Neural progenitor cell (in vitro differentiated cells): Measurements from ENCODE around the gene SVBP.

Experiments used
- EZH2 ChIP-seq: fragments of 200-600 bp; sonication (generic); IDR thresholded peaks from 2 replicates; pipeline ENCODE4 v1.6.1; 2017; ENCODE audit warnings: antibody characterized with exemption, mild to moderate bottlenecking, moderate library complexity
- TF ChIP-seq, protein P1 (sequence below): fragments of 200-600 bp; sonication (generic); IDR thresholded peaks from 2 replicates; pipeline ENCODE4 v1.5.1; 2017; ENCODE audit warnings: antibody characterized with exemption, mild to moderate bottlenecking

DNA sequence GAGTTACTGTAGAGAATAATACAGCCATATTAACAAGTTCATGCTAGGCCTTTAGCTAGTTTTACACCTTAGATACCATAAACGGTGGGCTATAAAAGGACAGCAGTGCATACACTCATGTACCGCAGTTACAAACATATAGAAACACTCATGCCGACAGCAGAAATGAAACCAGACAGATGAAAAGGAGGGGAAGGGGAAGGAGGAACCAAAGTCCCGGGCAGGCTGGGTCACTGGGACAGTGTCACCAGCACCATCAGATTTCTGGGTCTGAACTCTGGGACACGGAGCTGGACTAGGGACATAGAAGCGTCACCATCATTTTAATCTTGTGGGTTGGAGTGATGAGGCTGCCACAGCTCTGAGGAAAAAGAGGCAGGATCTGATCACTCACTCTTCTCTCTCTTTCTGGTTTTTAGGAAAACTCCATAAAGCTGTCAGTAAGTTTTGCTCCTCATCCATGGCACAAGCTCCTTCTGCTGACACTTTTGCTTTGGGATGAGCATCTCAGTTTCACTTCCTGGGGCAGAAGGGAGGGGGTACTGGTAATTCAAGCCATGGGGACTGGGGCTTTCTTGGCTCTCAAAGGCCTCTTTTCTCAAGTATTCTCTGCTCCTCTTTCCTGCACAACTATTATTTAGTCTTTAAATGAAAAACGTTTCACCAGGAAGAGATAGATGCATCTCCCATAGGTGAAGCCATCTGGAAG lies 21.4 kb upstream of the SVBP start:
- TF ChIP-seq EZH2 = no peak
- TF ChIP-seq, protein P1, sequence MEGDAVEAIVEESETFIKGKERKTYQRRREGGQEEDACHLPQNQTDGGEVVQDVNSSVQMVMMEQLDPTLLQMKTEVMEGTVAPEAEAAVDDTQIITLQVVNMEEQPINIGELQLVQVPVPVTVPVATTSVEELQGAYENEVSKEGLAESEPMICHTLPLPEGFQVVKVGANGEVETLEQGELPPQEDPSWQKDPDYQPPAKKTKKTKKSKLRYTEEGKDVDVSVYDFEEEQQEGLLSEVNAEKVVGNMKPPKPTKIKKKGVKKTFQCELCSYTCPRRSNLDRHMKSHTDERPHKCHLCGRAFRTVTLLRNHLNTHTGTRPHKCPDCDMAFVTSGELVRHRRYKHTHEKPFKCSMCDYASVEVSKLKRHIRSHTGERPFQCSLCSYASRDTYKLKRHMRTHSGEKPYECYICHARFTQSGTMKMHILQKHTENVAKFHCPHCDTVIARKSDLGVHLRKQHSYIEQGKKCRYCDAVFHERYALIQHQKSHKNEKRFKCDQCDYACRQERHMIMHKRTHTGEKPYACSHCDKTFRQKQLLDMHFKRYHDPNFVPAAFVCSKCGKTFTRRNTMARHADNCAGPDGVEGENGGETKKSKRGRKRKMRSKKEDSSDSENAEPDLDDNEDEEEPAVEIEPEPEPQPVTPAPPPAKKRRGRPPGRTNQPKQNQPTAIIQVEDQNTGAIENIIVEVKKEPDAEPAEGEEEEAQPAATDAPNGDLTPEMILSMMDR = no peak
